Fibroblast of peridontal ligament (primary cell): Measurements from ENCODE around the gene CFAP74.

ENCODE experiments used
- DNase-seq: peaks from one replicate; pipeline ENCODE4 v3.0.0-alpha.2; 2010; ENCODE audit errors: extremely low read depth

Gene CFAP74

DNA sequence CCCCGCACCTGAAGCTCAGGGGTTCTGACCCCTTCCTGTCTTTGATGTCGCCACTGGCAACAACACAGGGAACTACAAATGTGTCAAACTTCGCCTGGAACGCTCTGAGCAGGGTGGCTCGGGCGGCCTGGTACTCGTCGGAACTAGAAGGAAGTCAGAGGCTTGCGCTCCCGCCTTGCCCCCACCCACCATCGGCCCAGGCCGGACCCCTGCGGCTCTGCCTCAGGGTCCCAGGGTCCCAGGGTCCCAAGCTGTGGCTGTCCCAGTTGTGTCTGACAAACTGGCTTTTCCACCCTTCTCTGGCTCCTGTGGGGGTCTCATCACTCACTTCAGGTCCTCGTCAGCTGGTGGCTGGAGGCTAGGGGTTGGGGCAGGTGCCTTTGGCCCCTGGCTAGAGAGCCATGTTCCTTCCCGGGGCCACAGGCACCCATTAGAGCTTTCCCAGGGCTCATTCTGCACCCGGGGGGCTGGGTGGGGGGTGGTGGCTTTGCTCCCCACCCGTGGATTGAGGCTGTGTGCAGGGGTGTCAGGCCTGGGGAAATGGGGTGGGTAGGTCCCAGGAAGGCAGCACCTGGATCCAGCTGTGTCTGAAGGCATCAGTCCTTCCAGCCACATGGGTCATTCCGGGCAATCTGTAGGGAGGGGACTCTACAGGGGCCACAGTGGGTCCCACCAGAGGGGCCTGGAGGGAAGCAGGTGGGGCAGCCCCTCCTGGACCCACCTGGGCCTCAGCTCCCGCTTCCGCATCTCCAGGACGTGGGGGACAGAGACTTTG is 76.5 kb downstream of the CFAP74 start:
- DNase-seq = no peak

DNA sequence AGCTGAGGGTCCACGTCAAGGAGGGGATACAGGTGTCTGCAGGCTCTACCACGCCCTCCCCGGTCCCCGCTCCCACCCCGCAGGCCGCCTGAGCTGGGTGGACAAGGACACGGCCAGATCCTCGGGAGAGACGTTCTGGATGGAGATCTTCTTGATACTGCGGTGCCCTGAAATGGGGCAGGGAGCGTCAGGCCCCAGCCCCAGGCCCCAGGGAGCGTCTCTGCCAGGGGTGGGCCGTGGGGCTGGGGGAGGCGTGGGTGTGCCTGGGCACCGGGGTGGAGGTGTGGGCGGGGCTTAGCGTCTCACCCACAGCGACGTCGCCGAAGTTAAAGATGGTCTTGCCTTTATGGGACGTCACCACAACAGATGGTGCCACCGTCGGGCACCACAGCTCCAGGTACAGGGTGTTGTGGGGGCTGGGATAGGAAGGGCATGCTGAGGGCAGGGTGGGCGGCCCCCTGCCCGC is 77.2 kb downstream of the CFAP74 start:
- no peak for DNase-seq

DNA sequence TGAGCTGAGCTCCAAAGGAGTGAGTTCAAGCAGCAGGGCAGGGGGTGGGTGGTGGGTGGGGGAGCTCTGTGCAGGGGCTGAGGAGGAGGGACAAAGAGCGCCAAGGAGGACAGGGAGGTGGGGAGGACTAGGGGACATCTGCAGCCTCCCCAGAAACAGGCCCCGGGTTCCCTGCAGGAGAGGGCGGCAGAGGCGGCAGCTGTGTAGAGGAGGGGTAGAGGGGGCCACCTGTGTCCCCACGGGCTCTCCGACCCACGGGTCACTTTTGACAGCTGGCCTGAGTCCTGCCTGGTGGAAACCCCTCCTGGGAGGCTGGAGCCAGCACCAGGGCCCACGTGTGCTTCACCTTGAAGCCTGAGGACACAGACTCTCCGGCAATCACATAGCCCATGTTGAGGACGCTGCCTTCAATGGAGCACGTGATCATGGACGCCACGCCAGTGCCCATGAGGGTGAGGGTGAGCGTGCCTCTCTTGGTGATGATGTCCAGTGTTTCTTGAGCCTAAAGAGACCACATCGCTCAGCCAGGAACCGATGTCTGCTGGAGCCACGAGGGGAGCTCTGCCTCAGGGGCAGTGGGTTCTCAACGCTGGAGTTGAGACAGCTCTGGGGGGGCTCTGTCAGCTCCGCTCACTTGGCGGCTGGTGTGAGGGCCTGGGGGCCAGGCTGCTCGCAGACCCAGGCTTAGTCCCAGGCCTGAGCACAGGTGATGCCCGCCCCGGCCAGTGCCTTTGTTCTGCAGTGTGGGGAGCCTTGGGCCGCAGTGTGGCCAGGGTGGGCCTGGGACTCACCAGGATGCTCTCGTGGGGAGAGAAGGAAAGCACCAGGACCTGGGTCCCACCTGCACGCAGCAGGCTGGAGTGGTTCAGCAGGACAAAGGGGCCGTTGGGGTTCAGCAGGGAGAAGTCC is 77.9 kb downstream of the CFAP74 start:
- DNase-seq = no peak

DNA sequence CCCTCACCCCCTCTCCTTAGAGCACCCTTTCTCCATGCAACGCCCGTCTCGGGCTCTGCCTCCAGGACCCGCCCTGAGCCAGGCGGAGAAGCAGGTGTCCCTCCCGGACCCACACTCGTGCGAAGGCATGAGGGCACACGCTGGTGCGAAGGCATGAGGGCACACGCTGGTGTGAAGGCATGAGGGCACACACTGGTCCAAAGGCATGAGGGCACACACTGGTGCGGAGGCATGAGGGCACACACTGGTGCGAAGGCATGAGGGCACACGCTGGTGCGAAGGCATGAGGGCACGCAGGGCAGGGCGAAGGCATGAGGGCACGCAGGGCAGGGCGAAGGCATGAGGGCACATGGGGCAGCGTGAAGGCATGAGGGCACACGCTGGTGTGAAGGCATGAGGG is 78.7 kb downstream of the CFAP74 start:
- no peak for DNase-seq

DNA sequence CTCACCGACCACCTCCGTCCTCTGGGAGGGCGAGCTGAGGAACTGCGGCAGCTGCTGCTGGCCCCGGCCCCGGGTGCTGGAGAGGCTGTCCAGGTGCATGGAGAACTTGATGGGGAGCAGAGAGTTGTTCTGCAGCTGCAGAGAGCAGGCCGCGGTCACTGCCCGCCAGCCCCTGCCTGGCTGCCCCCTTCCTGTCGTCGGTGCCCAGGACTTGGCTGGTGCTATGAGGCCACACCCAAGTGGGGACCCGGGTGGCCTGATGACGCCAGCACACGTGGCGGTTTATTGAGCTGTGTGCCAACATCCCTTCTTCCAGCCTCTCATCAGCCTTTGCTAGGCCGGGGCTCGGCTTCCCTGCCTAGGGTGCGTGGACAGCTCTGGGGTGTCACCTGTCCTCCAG is 79.2 kb downstream of the CFAP74 start:
- DNase-seq = no peak

DNA sequence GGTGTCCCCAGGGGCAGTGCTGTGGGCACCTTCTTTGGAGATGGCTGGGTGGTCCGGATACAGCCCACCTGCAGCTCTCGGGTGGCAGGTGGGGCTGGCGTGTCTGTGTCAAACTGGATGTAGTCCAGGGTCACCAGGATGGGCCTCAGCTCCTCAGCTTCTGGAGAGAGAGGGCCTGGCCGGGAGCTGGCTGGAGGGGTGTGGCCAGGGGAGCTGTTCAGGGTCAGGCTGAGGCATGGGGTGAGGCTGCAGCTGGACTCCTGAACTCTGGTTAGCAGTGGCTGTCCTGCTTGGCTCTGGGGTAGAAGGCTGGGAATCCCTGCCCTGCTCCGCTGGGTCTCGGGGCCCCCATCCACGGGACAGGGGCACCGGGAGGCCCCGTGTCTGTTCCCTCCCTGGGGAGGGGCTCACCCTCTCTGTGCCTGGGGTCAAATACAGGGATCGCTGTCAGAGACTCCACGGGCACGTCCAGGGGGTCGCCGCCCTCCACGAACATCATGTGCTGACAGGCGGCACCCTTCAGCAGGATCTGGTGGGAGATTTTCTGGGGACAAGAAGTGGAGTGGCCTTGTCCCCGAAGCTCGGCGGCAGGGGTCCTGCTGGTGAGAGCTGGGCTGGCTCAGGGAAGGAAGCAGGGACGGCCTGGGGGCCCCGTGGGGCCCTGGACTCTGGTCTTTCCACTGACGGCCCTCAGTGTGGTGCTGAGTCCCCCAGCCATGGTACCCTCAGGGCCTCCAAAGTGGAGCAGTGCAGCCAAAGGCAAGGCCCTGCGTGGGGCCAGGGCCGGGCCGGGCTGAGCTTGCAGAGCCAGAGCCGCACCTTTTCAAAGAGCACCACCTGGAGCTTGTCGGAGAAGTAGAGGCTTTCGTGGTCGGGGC is 80.4 kb downstream of the CFAP74 start:
- no peak for DNase-seq

DNA sequence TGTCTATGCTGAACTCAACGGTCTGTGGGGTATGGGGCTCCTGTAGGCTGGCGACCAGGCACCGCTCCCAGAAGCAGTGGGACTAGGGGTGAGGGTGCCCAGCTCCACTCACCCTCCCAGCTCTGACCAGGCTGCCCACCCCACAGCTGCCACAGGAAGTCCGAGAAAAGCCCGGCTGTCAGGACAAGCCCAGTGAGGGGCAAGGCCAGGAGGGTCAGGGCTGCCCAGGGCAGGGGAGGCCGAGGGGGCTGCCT is 81.0 kb downstream of the CFAP74 start:
- no peak for DNase-seq

DNA sequence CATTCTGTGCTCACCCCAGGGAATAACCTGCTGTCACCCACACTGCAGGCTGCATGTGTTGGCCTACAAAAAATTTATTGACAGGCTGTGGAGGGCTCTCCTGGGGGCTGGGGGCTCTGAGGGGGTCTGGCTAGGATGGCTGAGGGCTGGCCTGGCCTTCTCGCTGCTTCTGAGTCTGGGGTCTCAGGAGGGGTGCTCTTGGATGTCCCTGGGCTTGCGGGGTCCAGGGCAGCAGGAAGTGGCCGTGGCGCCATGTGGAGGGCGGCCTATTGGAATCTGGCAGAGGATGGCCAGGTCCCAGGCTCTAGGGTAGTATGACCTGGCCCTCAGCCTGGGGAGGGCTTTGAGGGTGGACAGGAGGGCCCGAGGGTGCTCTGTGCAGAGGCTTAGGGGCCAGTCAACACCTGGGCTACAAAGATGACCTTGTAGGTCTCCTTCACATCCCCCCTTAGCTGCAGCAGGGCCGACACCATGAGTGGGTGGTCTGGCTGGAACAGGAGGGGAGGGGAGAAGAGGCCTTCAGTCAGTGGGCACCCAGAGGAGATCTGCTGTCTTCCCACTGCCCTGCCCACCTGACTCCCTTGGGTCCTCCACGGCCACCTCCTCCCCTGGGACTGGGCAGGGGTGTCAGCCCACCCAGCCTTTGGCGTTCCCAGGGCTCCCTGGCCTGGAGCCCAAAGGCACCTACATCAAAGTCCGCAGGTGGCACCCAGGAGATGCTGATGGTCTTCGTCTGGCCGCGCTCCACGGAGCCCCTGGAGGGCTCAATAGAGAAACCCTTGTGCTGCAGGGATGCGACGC is 81.5 kb downstream of the CFAP74 start:
- no peak for DNase-seq

DNA sequence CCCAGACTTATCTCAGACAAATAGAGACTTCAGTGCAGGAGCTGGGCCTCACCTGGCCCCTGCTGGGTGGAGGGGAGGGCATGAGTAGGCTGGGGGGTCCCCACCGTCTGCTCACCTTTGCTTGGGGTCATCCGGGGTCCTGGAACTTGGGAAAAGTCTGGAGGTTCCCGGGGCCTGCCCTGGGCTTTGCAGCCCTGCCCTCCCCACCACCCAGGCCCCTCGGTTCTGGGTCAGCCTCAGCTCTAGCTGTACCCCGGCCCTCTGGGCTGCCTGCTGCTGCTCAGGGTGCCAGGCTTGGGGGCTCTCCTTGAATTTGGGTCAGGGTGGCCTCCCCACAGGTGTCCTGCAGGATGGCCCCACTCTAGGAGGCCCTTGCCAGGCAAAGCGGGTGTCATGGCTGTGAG is 82.1 kb downstream of the CFAP74 start:
- no peak for DNase-seq

DNA sequence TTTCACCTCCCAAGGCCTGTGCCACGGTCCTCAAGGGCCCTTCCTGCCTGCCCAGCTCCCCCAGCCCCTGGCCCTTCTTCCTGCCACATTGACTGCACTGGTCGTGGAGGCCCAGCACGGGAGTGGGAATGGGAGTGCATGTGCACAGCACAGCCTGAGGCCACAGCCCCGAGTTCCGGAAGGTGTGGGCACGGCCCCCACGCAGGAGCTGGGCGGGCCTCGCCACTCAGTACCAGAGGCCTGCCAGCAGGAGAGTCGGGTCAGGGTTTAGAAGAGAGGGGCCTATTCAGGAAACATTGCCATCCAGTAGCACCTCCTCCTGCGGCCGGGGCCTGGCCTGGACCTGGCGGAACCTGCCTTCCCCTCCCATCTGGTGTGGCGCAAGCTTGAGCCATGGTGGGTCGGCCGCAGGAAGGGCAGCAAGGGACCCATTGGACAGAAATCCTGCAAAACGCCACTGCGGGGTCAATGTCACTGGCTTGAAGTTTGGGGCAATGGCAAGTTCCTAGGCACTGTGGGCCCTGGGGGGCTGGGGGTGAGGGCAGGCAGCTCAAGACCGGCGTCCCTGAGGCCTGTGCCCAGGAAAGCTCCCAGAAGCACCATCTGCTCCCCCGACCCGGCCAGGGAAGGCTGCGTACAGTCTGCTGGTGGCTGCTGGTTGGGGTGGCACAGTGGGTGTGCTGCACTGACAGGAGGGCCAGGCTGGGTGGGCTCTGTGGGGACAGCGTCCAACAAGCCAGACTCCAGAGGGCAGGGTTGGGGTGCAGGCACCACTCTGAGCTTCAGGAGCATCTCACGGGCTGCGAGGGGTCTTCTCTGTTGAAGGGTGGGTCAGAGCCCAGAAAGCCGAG is 82.8 kb downstream of the CFAP74 start:
- no peak for DNase-seq

DNA sequence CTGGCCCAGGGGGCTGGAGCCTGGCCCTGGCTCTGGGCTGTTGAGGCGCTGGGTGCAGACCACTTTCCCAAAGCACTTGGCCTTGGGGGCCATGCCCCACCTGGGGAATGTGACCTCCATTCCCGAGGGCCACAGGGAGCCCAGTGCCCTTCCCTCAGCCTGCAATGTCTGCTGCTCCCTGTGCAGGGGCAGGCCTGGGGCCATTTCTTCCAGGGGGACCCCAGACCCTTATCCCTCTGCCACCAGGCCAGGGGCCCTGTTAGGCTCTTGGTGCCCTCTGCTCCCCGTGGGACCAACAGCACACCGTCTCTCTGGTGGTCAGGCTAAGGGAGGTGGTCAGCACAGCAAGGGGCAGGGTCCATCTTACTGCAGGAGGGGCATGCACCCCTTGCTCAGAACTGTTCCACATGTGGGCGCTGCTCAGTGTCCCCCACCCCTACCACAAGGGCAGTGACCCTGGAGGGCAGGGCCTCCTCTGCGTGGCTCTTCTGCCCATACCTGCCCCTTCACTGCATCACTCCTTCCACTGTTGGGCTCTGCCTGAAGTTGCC is 83.5 kb downstream of the CFAP74 start:
- DNase-seq = no peak

DNA sequence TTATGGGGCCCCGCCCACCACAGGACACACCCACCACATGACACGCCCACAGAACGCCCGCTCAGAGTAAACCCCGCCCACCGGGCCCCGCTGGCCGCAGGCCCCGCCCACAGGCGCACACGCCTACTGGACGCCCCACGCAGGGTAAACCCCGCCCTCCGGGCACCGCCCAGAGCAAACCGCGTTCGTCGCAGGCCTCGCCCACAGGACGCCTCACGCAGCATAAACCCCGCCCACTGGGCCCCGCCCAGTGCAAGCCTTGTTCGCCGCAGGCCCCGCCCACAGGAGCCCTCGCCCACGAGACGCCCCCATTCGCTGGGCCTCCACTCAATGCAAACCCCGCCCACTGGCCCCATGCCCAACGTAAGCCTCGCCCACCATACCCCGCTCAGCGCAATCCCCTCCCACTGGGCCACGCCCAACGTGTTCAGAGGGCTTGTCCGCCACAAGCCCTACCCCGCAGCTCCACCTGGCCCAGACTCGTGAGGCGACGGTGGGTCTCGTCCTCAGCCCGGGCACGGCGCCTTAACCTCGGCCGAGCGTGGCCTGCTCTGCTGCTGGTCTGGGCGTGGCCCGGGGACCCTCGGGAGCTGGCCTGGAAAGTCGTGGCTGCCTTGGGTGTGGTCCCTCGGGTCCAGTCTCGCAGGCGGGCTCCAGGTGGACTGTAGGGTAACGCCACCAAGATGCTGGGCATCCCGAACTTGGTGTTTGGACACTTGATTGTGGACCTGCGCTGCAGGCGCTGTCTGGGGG is 84.1 kb downstream of the CFAP74 start:
- DNase-seq = peak; percentile 81

DNA sequence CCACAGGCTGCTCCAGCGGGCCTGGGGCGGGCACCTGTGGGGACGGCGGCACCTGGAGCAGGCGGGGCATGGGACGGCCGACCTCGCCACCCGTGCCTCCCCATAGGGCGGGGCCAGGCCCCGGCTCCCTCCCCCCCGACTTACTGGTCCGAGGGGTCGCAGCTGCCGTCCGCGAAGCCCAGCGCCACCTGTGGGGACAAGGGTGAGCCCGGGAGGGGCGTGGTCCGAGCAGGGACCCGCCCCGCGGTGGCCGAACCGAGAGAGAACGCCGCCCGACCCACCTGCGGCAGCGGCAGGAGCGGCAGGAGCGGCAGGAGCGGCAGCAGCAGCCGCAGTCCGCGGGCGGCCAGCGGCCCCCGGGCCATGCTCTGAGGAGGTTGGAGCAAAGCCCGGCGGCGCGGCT is 84.7 kb downstream of the CFAP74 start, which contains the start of gene TMEM52:
TSS of gene TMEM52 (minus strand) at position 379 of the 403 bp plus-strand sequence. CDS start at position 365, 14 bp downstream.
- DNase-seq = no peak

DNA sequence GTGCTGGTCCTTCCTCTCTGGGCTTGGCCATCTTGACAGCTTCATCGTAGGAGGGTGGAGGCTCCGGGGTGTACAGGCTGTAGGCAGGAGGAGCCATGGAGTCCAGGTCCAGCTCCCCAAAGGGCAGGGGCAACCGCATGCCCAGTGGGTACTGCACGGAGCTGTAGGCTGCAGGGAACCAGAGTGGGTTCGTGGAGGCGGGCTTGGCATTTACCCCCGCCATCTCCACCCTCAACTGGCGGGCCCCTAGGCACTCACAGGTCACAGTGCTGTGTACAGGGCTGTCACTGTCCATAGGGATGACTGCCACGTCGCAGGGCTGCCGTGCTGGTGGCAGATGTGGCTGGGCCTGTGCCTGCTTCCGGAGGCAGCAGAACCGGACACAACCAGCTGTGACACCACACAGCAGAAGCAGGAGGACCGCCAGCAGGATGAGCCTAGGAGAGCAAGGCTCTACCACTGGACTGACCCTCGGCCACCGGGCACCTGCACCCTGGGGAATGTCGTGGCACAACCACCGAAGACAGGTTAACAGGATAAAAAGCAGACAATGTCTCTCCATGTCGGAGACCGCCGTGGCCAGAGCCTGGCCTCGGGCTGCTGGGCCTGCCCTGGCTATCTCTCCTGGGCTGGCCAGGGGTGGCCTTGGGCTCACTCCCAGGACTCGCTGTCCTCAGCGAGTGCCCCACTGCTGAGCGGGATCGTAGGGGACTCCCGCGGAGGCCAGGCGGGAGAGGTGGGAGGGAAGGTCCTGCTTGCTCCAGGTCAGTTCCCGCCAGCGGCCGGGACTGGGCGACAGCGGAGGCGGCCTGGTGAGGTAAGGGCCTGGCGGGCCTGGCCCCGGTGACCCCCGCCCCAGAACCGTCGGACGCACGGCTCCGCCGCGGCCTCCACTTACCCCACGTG is 85.3 kb downstream of the CFAP74 start:
- DNase-seq = no peak

DNA sequence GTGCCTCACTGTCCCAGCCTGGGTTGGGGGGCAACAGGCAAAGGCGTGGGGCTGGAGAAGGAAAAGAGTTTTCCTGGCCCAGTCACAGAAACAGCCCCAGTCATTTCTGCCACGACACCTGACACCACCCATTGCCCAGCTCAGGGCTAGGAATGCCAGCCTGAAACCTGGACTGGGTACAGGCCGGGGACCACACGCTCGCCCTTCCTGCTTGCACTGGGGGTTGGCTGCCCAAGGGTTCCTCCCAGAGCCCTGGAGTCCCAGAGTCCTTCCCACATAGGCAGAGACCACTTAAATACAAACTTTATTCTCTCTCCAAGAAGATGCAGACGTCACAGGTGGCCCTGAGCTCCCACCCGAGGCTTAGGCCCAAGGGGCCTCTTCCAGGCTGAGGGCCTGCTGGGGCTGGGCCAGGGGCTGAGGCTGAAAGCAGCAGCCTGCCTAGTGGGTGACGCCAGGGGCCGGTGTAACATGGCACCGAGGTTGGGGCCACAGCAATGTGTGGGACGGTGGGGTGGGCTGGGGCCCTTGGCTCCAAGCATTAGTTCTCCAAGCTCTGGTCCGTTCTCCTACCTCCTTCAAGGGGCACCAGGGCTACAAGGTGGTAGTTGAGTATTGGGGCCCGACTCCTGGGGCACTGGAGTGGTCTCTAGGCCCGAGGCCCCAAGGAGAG is 86.1 kb downstream of the CFAP74 start:
- no peak for DNase-seq

DNA sequence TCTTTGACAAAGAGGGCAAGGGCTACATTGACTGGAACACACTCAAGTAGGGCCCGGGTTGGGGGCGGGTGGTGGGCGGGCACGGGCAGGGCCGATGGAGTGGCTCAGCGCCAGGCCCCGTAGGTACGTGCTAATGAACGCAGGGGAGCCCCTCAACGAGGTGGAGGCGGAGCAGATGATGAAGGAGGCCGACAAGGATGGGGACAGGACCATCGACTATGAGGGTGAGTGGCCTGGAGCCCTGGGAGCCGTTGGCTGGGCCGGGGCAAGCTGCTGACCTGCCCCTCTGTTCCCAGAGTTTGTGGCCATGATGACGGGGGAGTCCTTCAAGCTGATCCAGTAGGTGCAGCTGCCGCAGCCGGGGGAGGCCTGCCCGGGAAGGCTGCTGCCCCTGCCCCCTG is 86.7 kb downstream of the CFAP74 start:
- no peak for DNase-seq
